GM23338 (cell line): ENCODE results near the gene CCNA2. TPM values are rescaled to one million over a fixed set of nuclear protein-coding genes. Genes with fewer than 3 reads are reported as not detected.

Source experiments
- ATAC-seq: fragments of 200-7000 bp; cut with Tn5 transposase; 3 replicates; pipeline ENCODE4 v1.9.1; 2020
- DNase-seq: peaks from one replicate; pipeline ENCODE4 v3.0.0-alpha.2; 2015; ENCODE audit warnings: low spot score
- H2AFZ ChIP-seq: fragments of 200-600 bp; sonication (generic); 2 replicates; pipeline ENCODE4 v1.8.0; 2016; ENCODE audit warnings: antibody characterized with exemption, mild to moderate bottlenecking, moderate library complexity
- H3F3A ChIP-seq: fragments of 200-600 bp; sonication (generic); replicated peaks from 2 replicates; pipeline ENCODE4 v1.8.0; 2017; ENCODE audit warnings: antibody characterized with exemption, mixed run types, low read depth
- H3K27ac ChIP-seq: fragments of 200-600 bp; sonication (generic); 2 replicates; pipeline ENCODE4 v1.6.1; 2016; ENCODE audit warnings: low read depth
- H3K27me3 ChIP-seq: fragments of 200-600 bp; sonication (generic); 2 replicates; pipeline ENCODE4 v1.8.0; 2016; ENCODE audit warnings: mild to moderate bottlenecking, mixed run types, moderate library complexity; ENCODE audit not compliant: insufficient read depth
- H3K36me3 ChIP-seq: fragments of 200-600 bp; sonication (generic); 2 replicates; pipeline ENCODE4 v1.8.0; 2016; ENCODE audit warnings: mild to moderate bottlenecking; ENCODE audit not compliant: insufficient read depth
- H3K4me1 ChIP-seq: fragments of 200-600 bp; sonication (generic); 2 replicates; pipeline ENCODE4 v1.8.0; 2016; ENCODE audit warnings: mild to moderate bottlenecking, moderate library complexity; ENCODE audit not compliant: insufficient read depth
- H3K4me2 ChIP-seq: fragments of 200-600 bp; sonication (generic); 2 replicates; pipeline ENCODE4 v1.7.1; 2017; ENCODE audit warnings: mixed run types
- H3K4me3 ChIP-seq: fragments of 200-600 bp; sonication (generic); 2 replicates; pipeline ENCODE4 v1.6.1; 2016; ENCODE audit warnings: mixed run types
- H3K79me2 ChIP-seq: fragments of 200-600 bp; sonication (generic); replicated peaks from 2 replicates; pipeline ENCODE4 v1.8.0; 2017; ENCODE audit warnings: mild to moderate bottlenecking; ENCODE audit not compliant: insufficient read depth
- H3K9me2 ChIP-seq: fragments of 200-600 bp; sonication (generic); 2 replicates; pipeline ENCODE4 v1.8.0; 2017; ENCODE audit not compliant: insufficient read depth
- H4K20me1 ChIP-seq: fragments of 200-600 bp; sonication (generic); replicated peaks from 2 replicates; pipeline ENCODE4 v1.8.0; 2017; ENCODE audit warnings: mild to moderate bottlenecking; ENCODE audit not compliant: insufficient read depth
- H3K27ac Mint-ChIP-seq: 2 replicates; pipeline ENCODE4 v1.8.0; 2020; ENCODE audit warnings: inconsistent platforms, mild to moderate bottlenecking, moderate library complexity, mixed read lengths
- H3K27me3 Mint-ChIP-seq: 3 replicates; pipeline ENCODE4 v1.8.0; 2022; ENCODE audit warnings: low read depth, mild to moderate bottlenecking, moderate library complexity, mixed read lengths, inconsistent platforms; ENCODE audit not compliant: insufficient read depth, poor library complexity
- H3K36me3 Mint-ChIP-seq: 3 replicates; pipeline ENCODE4 v1.8.0; 2021; ENCODE audit warnings: low read depth, mild to moderate bottlenecking, inconsistent platforms, moderate library complexity, mixed read lengths
- H3K4me1 Mint-ChIP-seq: 3 replicates; pipeline ENCODE4 v1.8.0; 2020; ENCODE audit warnings: mild to moderate bottlenecking, inconsistent platforms, mixed read lengths
- H3K4me3 Mint-ChIP-seq: 3 replicates; pipeline ENCODE4 v1.8.0; 2021; ENCODE audit warnings: moderate library complexity, mild to moderate bottlenecking, inconsistent platforms, mixed read lengths
- H3K9me3 Mint-ChIP-seq: 3 replicates; pipeline ENCODE4 v1.8.0; 2020; ENCODE audit warnings: moderate library complexity, mild to moderate bottlenecking, inconsistent platforms, mixed read lengths
- EZH2 ChIP-seq: fragments of 200-600 bp; sonication (generic); IDR thresholded peaks from one replicate; pipeline ENCODE4 v1.8.0; 2017; ENCODE audit warnings: antibody characterized with exemption, mild to moderate bottlenecking, low read depth; ENCODE audit not compliant: unreplicated experiment
- EZH2phosphoT487 ChIP-seq: fragments of 200-600 bp; sonication (generic); IDR thresholded peaks from one replicate; pipeline ENCODE4 v1.8.1; 2018; ENCODE audit warnings: antibody characterized with exemption; ENCODE audit not compliant: unreplicated experiment
- NANOG ChIP-seq: IDR thresholded peaks from 2 replicates; pipeline ENCODE4 v1.6.1; 2016; ENCODE audit warnings: antibody characterized with exemption, borderline replicate concordance
- POLR2AphosphoS5 ChIP-seq: IDR thresholded peaks from 2 replicates; pipeline ENCODE4 v1.6.1; 2016; ENCODE audit warnings: antibody characterized with exemption, low read depth
- polyA plus RNA-seq: library from polyadenylated mRNA; unstranded; fragments of >200 nt; fragmentation: Nextera tagmentation; extraction: Ambion mirVana; gene quantifications from 2 replicates; pipeline ENCODE4 v1.2.1, GENCODE V29; 2016
- total RNA-seq: library from RNA; depleted of rRNA; stranded (reverse); fragments of >200 nt; shearing (Covaris generic); gene quantifications from 2 replicates; pipeline ENCODE4 v1.2.3, GENCODE V29; 2014
- TF ChIP-seq, protein P1 (sequence below): IDR thresholded peaks from one replicate; pipeline ENCODE4 v1.6.1; 2018; ENCODE audit warnings: antibody characterized with exemption; ENCODE audit not compliant: unreplicated experiment
- TF ChIP-seq, protein P2 (sequence below): fragments of 250-450 bp; sonication (Bioruptor Pico); IDR thresholded peaks from 2 replicates; pipeline ENCODE4 v1.5.0; 2020; ENCODE audit warnings: mild to moderate bottlenecking, moderate library complexity

The CCNA2 gene
- total and polyA plus RNA-seq, 2 experiments from 2014 or later, result 60.5 to 160 TPM

DNA sequence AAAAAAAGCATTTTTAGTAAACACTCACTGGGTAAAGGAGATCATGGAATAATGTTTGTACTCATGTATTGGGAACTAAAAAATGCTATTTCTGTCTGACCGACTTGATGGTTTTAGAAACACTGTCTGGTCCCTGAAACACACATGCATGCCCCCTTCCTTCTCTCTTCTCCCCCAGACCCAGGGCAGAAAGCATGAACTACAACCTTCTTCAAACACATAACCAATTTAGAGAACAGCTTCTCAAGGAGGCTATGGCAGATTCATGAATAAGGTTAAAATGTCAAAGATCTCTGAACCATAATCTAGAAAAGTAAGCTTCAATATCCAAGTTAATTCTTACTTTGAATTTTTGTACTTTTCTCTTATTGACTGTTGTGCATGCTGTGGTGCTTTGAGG lies 6.0 kb downstream of the CCNA2 start:
- Histone ChIP-seq H4K20me1 (peaks cover 19% of the 10 kb centered on the region), H3K27ac (no peak overlapping the region), H3K4me3 (no peak overlapping the region), H2AFZ (no peak overlapping the region), H3K36me3 (peaks cover 95% of the 10 kb centered on the region), H3K27me3 (no peaks in the 10 kb centered on the region), H3F3A (peaks cover 5% of the 10 kb centered on the region; the same call in 1 of the 2 replicates), H3K4me2 (no peak overlapping the region), H3K79me2 (peaks cover 32% of the 10 kb centered on the region), H3K9me2 (no peaks in the 10 kb centered on the region), H3K4me1 (peaks cover 11% of the 10 kb centered on the region; the same call in 1 of the 2 replicates)
- Mint-ChIP-seq H3K4me1 (peaks cover 5% of the 10 kb centered on the region), H3K4me3 (no peak overlapping the region), H3K9me3 (no peaks in the 10 kb centered on the region), H3K27ac (no peak overlapping the region), H3K36me3 (peaks cover 89% of the 10 kb centered on the region), H3K27me3 (peaks cover 3% of the 10 kb centered on the region)
- ATAC-seq, result no peak
- no peak for DNase-seq
- TF ChIP-seq, protein P1, sequence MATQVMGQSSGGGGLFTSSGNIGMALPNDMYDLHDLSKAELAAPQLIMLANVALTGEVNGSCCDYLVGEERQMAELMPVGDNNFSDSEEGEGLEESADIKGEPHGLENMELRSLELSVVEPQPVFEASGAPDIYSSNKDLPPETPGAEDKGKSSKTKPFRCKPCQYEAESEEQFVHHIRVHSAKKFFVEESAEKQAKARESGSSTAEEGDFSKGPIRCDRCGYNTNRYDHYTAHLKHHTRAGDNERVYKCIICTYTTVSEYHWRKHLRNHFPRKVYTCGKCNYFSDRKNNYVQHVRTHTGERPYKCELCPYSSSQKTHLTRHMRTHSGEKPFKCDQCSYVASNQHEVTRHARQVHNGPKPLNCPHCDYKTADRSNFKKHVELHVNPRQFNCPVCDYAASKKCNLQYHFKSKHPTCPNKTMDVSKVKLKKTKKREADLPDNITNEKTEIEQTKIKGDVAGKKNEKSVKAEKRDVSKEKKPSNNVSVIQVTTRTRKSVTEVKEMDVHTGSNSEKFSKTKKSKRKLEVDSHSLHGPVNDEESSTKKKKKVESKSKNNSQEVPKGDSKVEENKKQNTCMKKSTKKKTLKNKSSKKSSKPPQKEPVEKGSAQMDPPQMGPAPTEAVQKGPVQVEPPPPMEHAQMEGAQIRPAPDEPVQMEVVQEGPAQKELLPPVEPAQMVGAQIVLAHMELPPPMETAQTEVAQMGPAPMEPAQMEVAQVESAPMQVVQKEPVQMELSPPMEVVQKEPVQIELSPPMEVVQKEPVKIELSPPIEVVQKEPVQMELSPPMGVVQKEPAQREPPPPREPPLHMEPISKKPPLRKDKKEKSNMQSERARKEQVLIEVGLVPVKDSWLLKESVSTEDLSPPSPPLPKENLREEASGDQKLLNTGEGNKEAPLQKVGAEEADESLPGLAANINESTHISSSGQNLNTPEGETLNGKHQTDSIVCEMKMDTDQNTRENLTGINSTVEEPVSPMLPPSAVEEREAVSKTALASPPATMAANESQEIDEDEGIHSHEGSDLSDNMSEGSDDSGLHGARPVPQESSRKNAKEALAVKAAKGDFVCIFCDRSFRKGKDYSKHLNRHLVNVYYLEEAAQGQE, result no peak
- TF ChIP-seq, protein P2, sequence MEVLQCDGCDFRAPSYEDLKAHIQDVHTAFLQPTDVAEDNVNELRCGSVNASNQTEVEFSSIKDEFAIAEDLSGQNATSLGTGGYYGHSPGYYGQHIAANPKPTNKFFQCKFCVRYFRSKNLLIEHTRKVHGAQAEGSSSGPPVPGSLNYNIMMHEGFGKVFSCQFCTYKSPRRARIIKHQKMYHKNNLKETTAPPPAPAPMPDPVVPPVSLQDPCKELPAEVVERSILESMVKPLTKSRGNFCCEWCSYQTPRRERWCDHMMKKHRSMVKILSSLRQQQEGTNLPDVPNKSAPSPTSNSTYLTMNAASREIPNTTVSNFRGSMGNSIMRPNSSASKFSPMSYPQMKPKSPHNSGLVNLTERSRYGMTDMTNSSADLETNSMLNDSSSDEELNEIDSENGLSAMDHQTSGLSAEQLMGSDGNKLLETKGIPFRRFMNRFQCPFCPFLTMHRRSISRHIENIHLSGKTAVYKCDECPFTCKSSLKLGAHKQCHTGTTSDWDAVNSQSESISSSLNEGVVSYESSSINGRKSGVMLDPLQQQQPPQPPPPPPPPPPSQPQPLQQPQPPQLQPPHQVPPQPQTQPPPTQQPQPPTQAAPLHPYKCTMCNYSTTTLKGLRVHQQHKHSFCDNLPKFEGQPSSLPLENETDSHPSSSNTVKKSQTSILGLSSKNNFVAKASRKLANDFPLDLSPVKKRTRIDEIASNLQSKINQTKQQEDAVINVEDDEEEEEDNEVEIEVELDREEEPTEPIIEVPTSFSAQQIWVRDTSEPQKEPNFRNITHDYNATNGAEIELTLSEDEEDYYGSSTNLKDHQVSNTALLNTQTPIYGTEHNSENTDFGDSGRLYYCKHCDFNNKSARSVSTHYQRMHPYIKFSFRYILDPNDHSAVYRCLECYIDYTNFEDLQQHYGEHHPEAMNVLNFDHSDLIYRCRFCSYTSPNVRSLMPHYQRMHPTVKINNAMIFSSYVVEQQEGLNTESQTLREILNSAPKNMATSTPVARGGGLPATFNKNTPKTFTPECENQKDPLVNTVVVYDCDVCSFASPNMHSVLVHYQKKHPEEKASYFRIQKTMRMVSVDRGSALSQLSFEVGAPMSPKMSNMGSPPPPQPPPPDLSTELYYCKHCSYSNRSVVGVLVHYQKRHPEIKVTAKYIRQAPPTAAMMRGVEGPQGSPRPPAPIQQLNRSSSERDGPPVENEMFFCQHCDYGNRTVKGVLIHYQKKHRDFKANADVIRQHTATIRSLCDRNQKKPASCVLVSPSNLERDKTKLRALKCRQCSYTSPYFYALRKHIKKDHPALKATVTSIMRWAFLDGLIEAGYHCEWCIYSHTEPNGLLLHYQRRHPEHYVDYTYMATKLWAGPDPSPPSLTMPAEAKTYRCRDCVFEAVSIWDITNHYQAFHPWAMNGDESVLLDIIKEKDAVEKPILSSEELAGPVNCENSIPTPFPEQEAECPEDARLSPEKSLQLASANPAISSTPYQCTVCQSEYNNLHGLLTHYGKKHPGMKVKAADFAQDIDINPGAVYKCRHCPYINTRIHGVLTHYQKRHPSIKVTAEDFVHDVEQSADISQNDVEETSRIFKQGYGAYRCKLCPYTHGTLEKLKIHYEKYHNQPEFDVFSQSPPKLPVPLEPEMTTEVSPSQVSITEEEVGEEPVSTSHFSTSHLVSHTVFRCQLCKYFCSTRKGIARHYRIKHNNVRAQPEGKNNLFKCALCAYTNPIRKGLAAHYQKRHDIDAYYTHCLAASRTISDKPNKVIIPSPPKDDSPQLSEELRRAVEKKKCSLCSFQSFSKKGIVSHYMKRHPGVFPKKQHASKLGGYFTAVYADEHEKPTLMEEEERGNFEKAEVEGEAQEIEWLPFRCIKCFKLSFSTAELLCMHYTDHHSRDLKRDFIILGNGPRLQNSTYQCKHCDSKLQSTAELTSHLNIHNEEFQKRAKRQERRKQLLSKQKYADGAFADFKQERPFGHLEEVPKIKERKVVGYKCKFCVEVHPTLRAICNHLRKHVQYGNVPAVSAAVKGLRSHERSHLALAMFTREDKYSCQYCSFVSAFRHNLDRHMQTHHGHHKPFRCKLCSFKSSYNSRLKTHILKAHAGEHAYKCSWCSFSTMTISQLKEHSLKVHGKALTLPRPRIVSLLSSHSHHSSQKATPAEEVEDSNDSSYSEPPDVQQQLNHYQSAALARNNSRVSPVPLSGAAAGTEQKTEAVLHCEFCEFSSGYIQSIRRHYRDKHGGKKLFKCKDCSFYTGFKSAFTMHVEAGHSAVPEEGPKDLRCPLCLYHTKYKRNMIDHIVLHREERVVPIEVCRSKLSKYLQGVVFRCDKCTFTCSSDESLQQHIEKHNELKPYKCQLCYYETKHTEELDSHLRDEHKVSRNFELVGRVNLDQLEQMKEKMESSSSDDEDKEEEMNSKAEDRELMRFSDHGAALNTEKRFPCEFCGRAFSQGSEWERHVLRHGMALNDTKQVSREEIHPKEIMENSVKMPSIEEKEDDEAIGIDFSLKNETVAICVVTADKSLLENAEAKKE (CRISPR knock-in tag), result no peak
- TF ChIP-seq NANOG (no peak), EZH2phosphoT487 (no peak), EZH2 (no peak), POLR2AphosphoS5 (no peak)
